Measurements from ENCODE around the gene SLC16A7. TPM values are rescaled to one million over a fixed set of nuclear protein-coding genes. Genes with fewer than 3 reads are reported as not detected.
"Not testable (repeated sequence)": the region's sequence is repeated elsewhere in the genome, so short reads cannot be mapped to it uniquely, and the experiment has no call there.

SLC16A7 gene
- polyA plus RNA-seq, 4 donors: 3.6 to 6.1 (median 5.6) TPM

GRCh38 chr12:59733200-59733599 lies 137.4 kb downstream of the SLC16A7 start:
- DNase-seq (ENCODE audit: low read depth in 4 of 4, low spot score in 3 of 4): no peak

- DNase-seq (ENCODE audit: low read depth in 4 of 4, low spot score in 3 of 4): no peak
Measured at GRCh38 chr12:59734371-59734770, 138.5 kb downstream of the SLC16A7 start.

- DNase-seq (ENCODE audit: low read depth in 4 of 4, low spot score in 3 of 4): no peak
Measured at GRCh38 chr12:59735231-59735630, 139.4 kb downstream of the SLC16A7 start.

GRCh38 chr12:59736359-59736758 lies 140.5 kb downstream of the SLC16A7 start:
- DNase-seq (ENCODE audit: low read depth in 4 of 4, low spot score in 3 of 4): no peak

GRCh38 chr12:59736786-59737185 lies 141.0 kb downstream of the SLC16A7 start:
- DNase-seq (ENCODE audit: low read depth in 4 of 4, low spot score in 3 of 4): no peak

- DNase-seq (ENCODE audit: low read depth in 4 of 4, low spot score in 3 of 4): no peak
Measured at GRCh38 chr12:59737725-59738463, 142.1 kb downstream of the SLC16A7 start.

GRCh38 chr12:59742841-59743240 lies 147.0 kb downstream of the SLC16A7 start:
- no peak for DNase-seq (ENCODE audit: low read depth in 4 of 4, low spot score in 3 of 4)

- DNase-seq (ENCODE audit: low read depth in 4 of 4, low spot score in 3 of 4): no peak
Measured at GRCh38 chr12:59744564-59744963, 148.7 kb downstream of the SLC16A7 start.

- not testable (repeated sequence) for DNase-seq (ENCODE audit: low read depth in 4 of 4, low spot score in 3 of 4)
Measured at GRCh38 chr12:59751091-59751490, 155.3 kb downstream of the SLC16A7 start.

- DNase-seq (ENCODE audit: low read depth in 4 of 4, low spot score in 3 of 4): no peak
Measured at GRCh38 chr12:59761542-59761941, 165.7 kb downstream of the SLC16A7 start.

- DNase-seq (ENCODE audit: low read depth in 4 of 4, low spot score in 3 of 4): no peak
Measured at GRCh38 chr12:59763835-59764234, 168.0 kb downstream of the SLC16A7 start.

GRCh38 chr12:59768031-59768430 lies 172.2 kb downstream of the SLC16A7 start:
- DNase-seq (ENCODE audit: low read depth in 4 of 4, low spot score in 3 of 4): no peak

GRCh38 chr12:59780605-59781135 lies 184.8 kb downstream of the SLC16A7 start:
- DNase-seq (ENCODE audit: low read depth in 4 of 4, low spot score in 3 of 4): no peak

GRCh38 chr12:59787610-59788009 lies 191.8 kb downstream of the SLC16A7 start:
- DNase-seq (ENCODE audit: low read depth in 4 of 4, low spot score in 3 of 4): no peak

GRCh38 chr12:59792647-59793046 lies 196.8 kb downstream of the SLC16A7 start:
- DNase-seq (ENCODE audit: low read depth in 4 of 4, low spot score in 3 of 4): no peak

GRCh38 chr12:59803735-59804134 lies 207.9 kb downstream of the SLC16A7 start:
- DNase-seq (ENCODE audit: low read depth in 4 of 4, low spot score in 3 of 4): no peak

- peak in 1 of 4 donors; percentile 3 for DNase-seq (ENCODE audit: low read depth in 4 of 4, low spot score in 3 of 4)
Measured at GRCh38 chr12:59808317-59808910, 212.6 kb downstream of the SLC16A7 start.

GRCh38 chr12:59811991-59812390 lies 216.2 kb downstream of the SLC16A7 start:
- no peak for DNase-seq (ENCODE audit: low read depth in 4 of 4, low spot score in 3 of 4)

- no peak for DNase-seq (ENCODE audit: low read depth in 4 of 4, low spot score in 3 of 4)
Measured at GRCh38 chr12:59812716-59813115, 216.9 kb downstream of the SLC16A7 start.

GRCh38 chr12:59820594-59821011 lies 224.8 kb downstream of the SLC16A7 start:
- DNase-seq (ENCODE audit: low read depth in 4 of 4, low spot score in 3 of 4): no peak

GRCh38 chr12:59823567-59823966 lies 227.7 kb downstream of the SLC16A7 start:
- no peak for DNase-seq (ENCODE audit: low read depth in 4 of 4, low spot score in 3 of 4)

- no peak for DNase-seq (ENCODE audit: low read depth in 4 of 4, low spot score in 3 of 4)
Measured at GRCh38 chr12:59827767-59828166, 231.9 kb downstream of the SLC16A7 start.

Measured in right renal pelvis (tissue), 4 donors.